Colonic mucosa (tissue), 4 donors: ENCODE measurements around the gene CCSER1. TPM values are rescaled to one million over a fixed set of nuclear protein-coding genes. Genes with fewer than 3 reads are reported as not detected.
"Not testable (repeated sequence)": the region's sequence is repeated elsewhere in the genome, so short reads cannot be mapped to it uniquely, and the experiment has no call there.

Source experiments
- DNase-seq: peaks from one replicate; pipeline ENCODE4 v3.0.0-alpha.2; 2020
- H3K27ac ChIP-seq: fragments of 200-600 bp; one replicate; pipeline ENCODE4 v1.8.0; 2021
- H3K27me3 ChIP-seq: fragments of 200-600 bp; one replicate; pipeline ENCODE4 v1.8.0; 2021
- H3K36me3 ChIP-seq: fragments of 200-600 bp; one replicate; pipeline ENCODE4 v1.8.0; 2021
- H3K4me1 ChIP-seq: fragments of 200-600 bp; one replicate; pipeline ENCODE4 v1.8.0; 2021; ENCODE audit warnings: mild to moderate bottlenecking
- H3K4me3 ChIP-seq: fragments of 200-600 bp; one replicate; pipeline ENCODE4 v1.8.0; 2021
- H3K9ac ChIP-seq, 2 donors: one replicate each; pipeline ENCODE4 v1.7.0; 2013; ENCODE audit warnings: control low read depth in 2 of 2, low read depth in 2 of 2, low read length in 2 of 2
- H3K9me3 ChIP-seq: fragments of 200-600 bp; one replicate; pipeline ENCODE4 v1.8.0; 2021
- intact Hi-C: fragments of 100-400 bp; cut with DNase I; formaldehyde crosslinking; loops from one replicate; pipeline ENCODE4 v1.14.1; 2022
- total RNA-seq, 2 donors: library from RNA; stranded (reverse); fragmentation: NEBNext Ultra II Directional in 1 of 2; extraction: Animal tissue kit (Norgen Biotek cat#: 25700) in 1 of 2; gene quantifications; one replicate each; pipeline ENCODE4 v1.2.1, GENCODE V29; 2021
- TF ChIP-seq, protein P1 (sequence below): fragments of 200-600 bp; IDR thresholded peaks from one replicate; pipeline ENCODE4 v1.8.0; 2022; ENCODE audit warnings: antibody characterized with exemption, mild to moderate bottlenecking
- donor health status: healthy.
- donor health status: DM: no; HTN: no; CAD: no.
- donor health status: DM: no; HTN: no; CAD: no.

Gene CCSER1
- total RNA-seq, 2 donors from 2014 or later = 11.2 to 13.4 TPM

- Histone ChIP-seq H3K4me1 (no peaks in the 10 kb centered on the region), H3K9ac (no peak overlapping the region), H3K27me3 (no peaks in the 10 kb centered on the region), H3K27ac (no peak overlapping the region), H3K9me3 (no peaks in the 10 kb centered on the region), H3K36me3 (no peaks in the 10 kb centered on the region), H3K4me3 (no peak overlapping the region)
- TF ChIP-seq, protein P1, sequence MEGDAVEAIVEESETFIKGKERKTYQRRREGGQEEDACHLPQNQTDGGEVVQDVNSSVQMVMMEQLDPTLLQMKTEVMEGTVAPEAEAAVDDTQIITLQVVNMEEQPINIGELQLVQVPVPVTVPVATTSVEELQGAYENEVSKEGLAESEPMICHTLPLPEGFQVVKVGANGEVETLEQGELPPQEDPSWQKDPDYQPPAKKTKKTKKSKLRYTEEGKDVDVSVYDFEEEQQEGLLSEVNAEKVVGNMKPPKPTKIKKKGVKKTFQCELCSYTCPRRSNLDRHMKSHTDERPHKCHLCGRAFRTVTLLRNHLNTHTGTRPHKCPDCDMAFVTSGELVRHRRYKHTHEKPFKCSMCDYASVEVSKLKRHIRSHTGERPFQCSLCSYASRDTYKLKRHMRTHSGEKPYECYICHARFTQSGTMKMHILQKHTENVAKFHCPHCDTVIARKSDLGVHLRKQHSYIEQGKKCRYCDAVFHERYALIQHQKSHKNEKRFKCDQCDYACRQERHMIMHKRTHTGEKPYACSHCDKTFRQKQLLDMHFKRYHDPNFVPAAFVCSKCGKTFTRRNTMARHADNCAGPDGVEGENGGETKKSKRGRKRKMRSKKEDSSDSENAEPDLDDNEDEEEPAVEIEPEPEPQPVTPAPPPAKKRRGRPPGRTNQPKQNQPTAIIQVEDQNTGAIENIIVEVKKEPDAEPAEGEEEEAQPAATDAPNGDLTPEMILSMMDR = no peak
- intact Hi-C loops = no loop called here
- no peak for DNase-seq
These were observed 533.5 kb downstream of the CCSER1 start for GRCh38 chr4:90660672-90661071.

- TF ChIP-seq, protein P1 = no peak
- H3K27me3 ChIP-seq = no peaks in the 10 kb centered on the region
- no peak overlapping the region for H3K4me3 ChIP-seq
- intact Hi-C loops = no loop called here
- H3K9ac ChIP-seq = no peak overlapping the region
- H3K9me3 ChIP-seq = no peaks in the 10 kb centered on the region
- no peaks in the 10 kb centered on the region for H3K4me1 ChIP-seq
- no peak overlapping the region for H3K27ac ChIP-seq
- no peak for DNase-seq
- H3K36me3 ChIP-seq = no peaks in the 10 kb centered on the region
These were observed 543.0 kb downstream of the CCSER1 start for GRCh38 chr4:90670183-90670582.

GRCh38 chr4:90689739-90690138, 562.5 kb downstream of the CCSER1 start:
- Histone ChIP-seq H3K9me3 (no peaks in the 10 kb centered on the region), H3K36me3 (no peaks in the 10 kb centered on the region), H3K9ac (no peak overlapping the region), H3K27me3 (no peaks in the 10 kb centered on the region), H3K4me3 (no peak overlapping the region), H3K4me1 (no peaks in the 10 kb centered on the region), H3K27ac (no peak overlapping the region)
- DNase-seq = no peak
- intact Hi-C loops = no loop called here
- TF ChIP-seq, protein P1 = no peak

- H3K27ac ChIP-seq = no peak overlapping the region
- H3K4me1 ChIP-seq = no peaks in the 10 kb centered on the region
- no peak overlapping the region for H3K4me3 ChIP-seq
- no peaks in the 10 kb centered on the region for H3K9me3 ChIP-seq
- H3K9ac ChIP-seq = no peak overlapping the region
- H3K36me3 ChIP-seq = no peaks in the 10 kb centered on the region
- TF ChIP-seq, protein P1 = no peak
- intact Hi-C loops = no loop called here
- DNase-seq = no peak
- H3K27me3 ChIP-seq = no peaks in the 10 kb centered on the region
These were observed 568.2 kb downstream of the CCSER1 start for GRCh38 chr4:90695411-90695810.

GRCh38 chr4:90705501-90705900, 578.3 kb downstream of the CCSER1 start:
- H3K4me1 ChIP-seq, H3K27ac ChIP-seq, intact Hi-C loops, H3K27me3 ChIP-seq, H3K9me3 ChIP-seq, H3K36me3 ChIP-seq, H3K4me3 ChIP-seq, H3K9ac ChIP-seq, DNase-seq: not testable (repeated sequence)

DNA sequence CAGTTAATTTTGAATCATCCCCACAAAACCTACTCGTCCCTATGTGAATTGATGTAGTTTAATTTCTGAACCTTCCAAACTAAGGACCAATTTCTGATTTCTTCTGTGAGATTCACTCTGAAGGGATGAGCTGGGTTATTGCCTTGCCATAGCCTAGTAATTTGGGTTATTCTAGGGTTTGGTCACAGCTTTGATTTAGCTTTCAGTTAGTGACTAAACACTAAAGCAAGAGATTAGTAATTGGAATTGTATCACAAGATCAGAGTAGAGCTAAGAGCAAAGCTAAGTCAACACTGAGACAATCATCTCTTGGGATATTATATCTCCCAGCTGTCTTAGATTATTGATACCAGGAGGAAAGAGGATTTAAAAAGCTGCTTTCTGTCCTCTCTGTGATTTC, 588.0 kb downstream of the CCSER1 start:
- TF ChIP-seq, protein P1 = no peak
- intact Hi-C loops = no loop called here
- DNase-seq = no peak

More for the DNA sequence above, 588.0 kb downstream of the CCSER1 start:
- Histone ChIP-seq H3K9me3 (no peaks in the 10 kb centered on the region), H3K4me3 (no peak overlapping the region), H3K9ac (no peak overlapping the region), H3K36me3 (no peaks in the 10 kb centered on the region), H3K27me3 (no peaks in the 10 kb centered on the region), H3K27ac (no peak overlapping the region), H3K4me1 (no peaks in the 10 kb centered on the region)
